SU-DHL-6 (cell line): ENCODE results near the gene PHF11.

Experiments used
- CTCF ChIP-seq: fragments of 200-600 bp; sonication (generic); IDR thresholded peaks from one replicate; pipeline ENCODE4 v1.5.1; 2017; ENCODE audit warnings: antibody characterized with exemption, mild to moderate bottlenecking, low read length, moderate library complexity; ENCODE audit not compliant: insufficient read depth, poor library complexity, severe bottlenecking
- EZH2phosphoT487 ChIP-seq: fragments of 200-600 bp; sonication (generic), shearing (Covaris generic); conservative IDR thresholded peaks from 2 replicates; pipeline ENCODE4 v1.6.1; 2018; ENCODE audit warnings: mild to moderate bottlenecking, antibody characterized with exemption, low read length, moderate library complexity, mixed read lengths

- no peak for TF ChIP-seq CTCF
- no peak for TF ChIP-seq EZH2phosphoT487
These were observed 29.4 kb upstream of the PHF11 start for GRCh38 chr13:49466292-49466838.
